SU-DHL-6 (cell line): ENCODE measurements around the gene COG2.

ENCODE experiments used
- EZH2phosphoT487 ChIP-seq: fragments of 200-600 bp; sonication (generic), shearing (Covaris generic); conservative IDR thresholded peaks from 2 replicates; pipeline ENCODE4 v1.6.1; 2018; ENCODE audit warnings: mild to moderate bottlenecking, antibody characterized with exemption, low read length, moderate library complexity, mixed read lengths
- TF ChIP-seq, protein P1 (sequence below): fragments of 200-600 bp; sonication (generic); IDR thresholded peaks from one replicate; pipeline ENCODE4 v1.5.1; 2017; ENCODE audit warnings: antibody characterized with exemption, mild to moderate bottlenecking, low read length, moderate library complexity; ENCODE audit not compliant: insufficient read depth, poor library complexity, severe bottlenecking

GRCh38 chr1:230705289-230706019 is 63.2 kb downstream of the COG2 start:
- TF ChIP-seq EZH2phosphoT487: no peak
- TF ChIP-seq, protein P1, sequence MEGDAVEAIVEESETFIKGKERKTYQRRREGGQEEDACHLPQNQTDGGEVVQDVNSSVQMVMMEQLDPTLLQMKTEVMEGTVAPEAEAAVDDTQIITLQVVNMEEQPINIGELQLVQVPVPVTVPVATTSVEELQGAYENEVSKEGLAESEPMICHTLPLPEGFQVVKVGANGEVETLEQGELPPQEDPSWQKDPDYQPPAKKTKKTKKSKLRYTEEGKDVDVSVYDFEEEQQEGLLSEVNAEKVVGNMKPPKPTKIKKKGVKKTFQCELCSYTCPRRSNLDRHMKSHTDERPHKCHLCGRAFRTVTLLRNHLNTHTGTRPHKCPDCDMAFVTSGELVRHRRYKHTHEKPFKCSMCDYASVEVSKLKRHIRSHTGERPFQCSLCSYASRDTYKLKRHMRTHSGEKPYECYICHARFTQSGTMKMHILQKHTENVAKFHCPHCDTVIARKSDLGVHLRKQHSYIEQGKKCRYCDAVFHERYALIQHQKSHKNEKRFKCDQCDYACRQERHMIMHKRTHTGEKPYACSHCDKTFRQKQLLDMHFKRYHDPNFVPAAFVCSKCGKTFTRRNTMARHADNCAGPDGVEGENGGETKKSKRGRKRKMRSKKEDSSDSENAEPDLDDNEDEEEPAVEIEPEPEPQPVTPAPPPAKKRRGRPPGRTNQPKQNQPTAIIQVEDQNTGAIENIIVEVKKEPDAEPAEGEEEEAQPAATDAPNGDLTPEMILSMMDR: no peak
